HG03095 (cell line): ENCODE data around the gene SLC16A9.

Source experiments
- ATAC-seq: cut with Tn5 transposase; IDR thresholded peaks from one replicate; pipeline ENCODE4 v1.9.1; 2021; ENCODE audit warnings: moderate library complexity; ENCODE audit not compliant: unreplicated experiment

Gene SLC16A9

GRCh38 chr10:59720377-59720776 is 10.7 kb upstream of the SLC16A9 start:
- no peak for ATAC-seq

GRCh38 chr10:59719374-59719773 is 9.7 kb upstream of the SLC16A9 start:
- no peak for ATAC-seq

- no peak for ATAC-seq
Measured at GRCh38 chr10:59718257-59718656, 8.6 kb upstream of the SLC16A9 start.

DNA sequence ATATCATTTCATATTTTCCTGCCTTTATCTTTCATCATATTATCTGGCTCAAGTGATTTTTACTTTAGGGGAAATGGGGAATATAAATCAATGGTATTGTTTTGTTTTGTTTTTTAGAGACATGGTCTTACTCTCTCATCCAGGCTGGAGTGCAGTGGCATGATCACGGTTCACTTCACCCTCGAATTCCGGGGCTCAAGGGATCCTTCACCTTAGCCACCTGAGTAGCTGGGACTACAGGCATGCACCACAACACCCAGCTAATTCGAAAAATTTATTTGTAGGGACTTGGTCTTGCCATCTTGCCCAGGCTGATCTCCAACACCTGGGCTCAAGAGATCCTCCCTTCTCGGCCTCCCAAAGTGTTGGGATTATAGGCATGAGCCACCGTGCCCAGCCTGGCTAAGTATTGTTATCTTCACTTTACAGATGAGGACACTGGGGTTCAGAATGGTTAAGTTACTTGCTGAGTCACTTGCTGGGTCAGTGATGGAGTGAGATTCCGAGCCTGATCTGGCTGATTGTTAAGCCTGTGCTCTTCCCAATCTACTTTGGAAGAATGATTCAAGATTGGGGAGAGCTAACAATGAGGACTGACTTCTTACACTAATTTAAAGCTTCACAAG is 3.7 kb upstream of the SLC16A9 start:
- no peak for ATAC-seq

DNA sequence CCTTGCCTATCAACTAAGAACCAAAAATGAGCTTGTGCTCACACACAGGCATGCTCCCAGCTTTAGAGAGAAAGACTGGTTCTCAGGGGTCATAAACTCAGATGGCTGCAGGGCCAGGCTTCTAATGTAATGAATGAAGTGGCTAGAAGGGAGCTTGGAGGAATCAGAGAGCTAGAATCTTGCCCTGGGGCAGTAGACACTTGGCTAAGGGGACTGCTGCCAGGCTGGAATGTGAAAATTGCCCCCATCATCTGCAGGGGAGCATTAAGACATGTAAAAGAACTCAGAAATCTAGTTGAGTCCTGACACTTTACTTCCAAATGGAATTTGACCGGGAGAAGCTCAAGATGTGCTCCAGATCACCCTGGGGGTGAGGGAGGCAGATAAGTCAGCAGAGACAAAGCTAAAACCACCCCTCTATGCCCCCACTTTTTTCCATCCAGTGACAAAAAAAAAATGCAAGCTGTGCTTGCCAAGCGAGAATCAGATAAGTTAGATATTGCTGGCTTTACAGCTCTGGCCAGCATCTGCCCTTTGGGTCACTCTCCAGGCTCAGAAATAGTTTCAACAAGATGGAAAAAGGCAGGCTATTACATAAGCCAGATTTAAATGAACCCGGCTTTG is 2.3 kb upstream of the SLC16A9 start:
- no peak for ATAC-seq

- ATAC-seq, result no peak
Measured at GRCh38 chr10:59708816-59709394, 745 bp downstream of the SLC16A9 start.

DNA sequence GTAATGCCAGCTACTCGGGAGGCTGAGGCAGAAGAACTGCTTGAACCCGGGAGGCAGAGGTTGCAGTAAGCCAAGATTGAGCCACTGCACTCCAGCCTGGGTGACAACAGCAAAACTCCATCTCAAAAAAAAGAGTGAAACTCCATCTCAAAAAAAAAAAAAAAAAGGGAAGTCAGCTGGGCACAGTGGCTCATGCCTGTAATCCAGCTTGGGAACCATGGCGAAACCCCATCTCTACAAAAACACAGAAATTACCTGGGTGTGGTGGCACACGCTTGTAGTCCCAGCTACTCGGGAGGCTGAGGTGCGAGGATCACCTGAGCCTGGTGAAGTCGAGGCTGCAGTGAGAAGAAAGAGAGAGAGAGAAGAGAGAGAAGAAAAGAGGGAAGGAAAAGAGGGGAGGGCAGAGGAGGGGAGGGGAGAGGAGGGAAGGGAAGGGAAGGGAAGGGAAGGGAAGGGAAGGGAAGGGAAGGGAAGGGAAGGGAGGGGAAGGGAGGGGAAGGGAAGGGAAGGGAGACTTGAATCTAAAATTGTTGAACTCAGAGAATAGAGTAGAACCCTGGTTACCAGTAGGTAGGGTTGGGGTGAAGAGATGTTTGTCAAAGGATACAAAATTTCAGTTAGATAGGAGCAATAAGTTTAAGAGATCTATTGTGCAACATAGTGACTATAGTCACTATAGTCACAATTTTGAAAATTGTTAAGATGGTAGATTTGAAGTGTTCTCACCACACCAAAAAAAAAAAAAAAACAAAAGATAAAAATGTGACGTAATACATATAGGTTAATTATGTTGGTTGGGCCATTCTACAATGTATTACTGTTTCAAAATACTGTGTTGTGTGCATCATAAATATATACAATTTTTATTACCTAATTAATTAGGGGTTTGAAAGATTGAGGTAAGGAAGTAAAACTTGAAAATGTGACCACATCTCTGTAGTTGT is 2.5 kb downstream of the SLC16A9 start:
- no peak for ATAC-seq

DNA sequence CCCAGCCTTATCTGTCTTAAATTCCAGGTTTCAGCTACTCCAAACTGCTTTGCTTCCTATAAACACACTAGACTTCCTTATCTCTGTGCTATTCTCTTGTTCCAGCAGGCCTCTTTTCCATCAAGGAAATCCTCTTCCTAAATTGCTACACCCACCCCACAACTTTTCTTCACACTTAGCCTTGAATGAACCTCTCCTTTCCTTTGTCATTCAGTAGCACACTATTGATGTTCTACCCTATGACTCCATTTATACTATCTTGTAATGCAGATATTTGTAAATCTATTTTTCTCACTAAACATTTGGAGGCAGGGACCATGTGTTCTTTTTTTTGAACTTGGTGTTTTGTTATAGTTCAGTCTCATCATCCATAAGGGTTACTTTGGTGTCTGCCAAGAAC is 3.7 kb downstream of the SLC16A9 start:
- ATAC-seq, result no peak

DNA sequence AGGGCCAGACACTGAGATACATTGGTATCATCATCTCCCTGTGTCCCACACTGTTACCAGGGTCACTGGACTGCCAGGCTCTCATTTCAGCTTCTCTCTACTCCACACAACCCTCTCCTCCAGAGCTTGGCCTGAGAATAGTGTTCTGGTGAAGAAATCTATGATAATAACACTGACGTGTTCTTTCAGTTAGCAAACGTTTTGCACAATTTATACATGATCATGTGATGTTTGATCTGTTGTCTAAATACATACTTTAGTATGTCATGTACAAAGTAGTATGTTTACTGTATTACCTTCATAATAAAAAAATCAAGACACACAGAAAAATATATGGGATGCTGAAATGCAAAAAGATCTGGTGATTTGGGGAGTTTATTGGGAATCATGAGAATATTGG is 5.0 kb downstream of the SLC16A9 start:
- ATAC-seq, result no peak

DNA sequence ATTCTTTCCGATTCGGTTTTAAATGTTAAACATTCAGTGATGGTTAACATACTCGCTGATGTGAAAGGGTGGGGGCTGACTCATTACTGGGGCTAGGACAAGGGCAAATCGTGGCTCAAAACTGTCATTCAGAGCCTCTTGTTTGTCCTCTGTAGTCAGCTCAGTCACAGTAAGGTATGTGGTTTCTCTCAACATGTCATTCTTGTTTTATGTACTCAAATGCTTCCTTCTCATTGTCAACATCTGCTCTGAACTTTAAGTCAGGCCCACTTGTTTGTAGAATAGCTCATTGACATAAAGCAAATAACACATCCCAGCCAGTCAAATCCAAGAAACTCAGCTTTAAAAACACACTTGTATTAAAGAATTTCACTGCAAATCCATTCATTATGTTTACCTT is 7.3 kb downstream of the SLC16A9 start:
- ATAC-seq, result no peak

DNA sequence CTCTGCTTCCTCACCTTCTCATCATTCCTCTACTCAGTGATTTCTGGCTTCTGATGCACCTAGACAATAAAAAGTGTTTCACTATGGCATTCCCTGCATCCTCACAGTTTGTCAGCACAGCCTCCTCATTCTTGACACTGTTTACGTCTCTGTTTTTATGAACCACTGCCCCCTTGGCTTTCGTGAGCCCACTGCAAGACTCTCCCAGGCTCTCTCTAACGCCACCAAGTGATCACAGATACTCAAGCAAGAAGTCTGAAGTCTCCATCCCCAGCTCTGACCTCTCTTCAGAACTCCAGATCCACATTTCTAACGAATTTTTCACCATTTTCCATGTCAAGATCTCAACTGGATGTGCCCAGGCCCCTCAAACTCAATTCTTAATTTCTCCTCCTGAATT is 8.9 kb downstream of the SLC16A9 start:
- no peak for ATAC-seq

DNA sequence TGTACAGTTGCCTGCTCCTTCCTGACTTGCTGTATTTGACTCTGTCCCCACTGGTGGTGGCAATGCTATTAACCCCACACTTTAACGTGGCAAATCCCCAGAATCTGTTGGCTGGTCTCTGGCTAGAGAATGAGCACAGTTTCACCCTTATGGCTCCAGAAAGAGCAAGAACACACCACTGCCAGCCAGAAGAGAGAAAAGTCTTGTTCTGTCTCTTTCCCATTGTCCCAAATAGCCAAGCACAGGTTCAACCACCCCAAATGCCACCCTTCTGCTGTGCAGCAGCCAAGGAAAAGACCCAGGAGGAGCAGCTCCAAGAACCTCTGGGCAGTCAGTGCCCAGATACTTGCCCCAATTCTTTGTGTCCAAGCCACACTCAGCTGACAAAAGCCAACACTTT is 11.3 kb downstream of the SLC16A9 start:
- ATAC-seq, result no peak

DNA sequence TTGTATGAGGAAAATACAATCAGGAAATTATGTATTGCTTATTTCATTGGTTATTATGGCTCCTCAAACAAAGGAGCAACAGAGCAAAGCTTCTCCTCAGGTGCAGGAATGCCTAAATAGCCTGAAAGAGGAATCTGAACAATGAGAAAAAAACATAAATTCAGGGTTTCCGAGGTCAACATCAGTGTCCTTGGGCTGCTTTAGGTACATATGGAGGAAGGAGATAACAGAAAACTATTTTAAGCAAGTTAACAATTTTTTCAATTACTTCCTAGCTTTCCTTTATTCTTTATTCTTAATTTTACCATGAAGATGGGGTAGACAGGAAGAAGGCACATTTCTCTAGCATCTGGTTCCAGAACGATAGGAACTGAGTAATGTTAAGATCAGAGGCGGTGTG is 14.0 kb downstream of the SLC16A9 start:
- no peak for ATAC-seq

DNA sequence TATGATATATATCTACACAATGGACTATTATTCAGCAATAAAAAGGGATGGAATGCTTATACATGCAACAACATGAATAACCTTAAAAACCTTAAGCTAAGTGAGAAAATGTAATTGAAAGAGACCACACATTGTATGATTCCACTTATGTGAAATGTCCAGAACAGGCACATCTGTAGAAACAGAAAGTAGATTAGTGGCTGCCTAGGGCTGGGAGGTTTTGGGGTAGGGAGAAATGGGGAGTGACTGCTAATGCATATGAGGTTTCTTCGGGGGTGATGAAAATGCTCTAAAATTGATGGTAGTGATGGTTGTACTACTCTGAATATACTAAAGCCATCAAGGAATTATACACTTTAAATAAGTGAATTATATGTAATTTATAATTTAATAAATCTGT is 14.7 kb downstream of the SLC16A9 start:
- no peak for ATAC-seq

- ATAC-seq, result no peak
Measured at GRCh38 chr10:59692113-59692512, 17.5 kb downstream of the SLC16A9 start.

DNA sequence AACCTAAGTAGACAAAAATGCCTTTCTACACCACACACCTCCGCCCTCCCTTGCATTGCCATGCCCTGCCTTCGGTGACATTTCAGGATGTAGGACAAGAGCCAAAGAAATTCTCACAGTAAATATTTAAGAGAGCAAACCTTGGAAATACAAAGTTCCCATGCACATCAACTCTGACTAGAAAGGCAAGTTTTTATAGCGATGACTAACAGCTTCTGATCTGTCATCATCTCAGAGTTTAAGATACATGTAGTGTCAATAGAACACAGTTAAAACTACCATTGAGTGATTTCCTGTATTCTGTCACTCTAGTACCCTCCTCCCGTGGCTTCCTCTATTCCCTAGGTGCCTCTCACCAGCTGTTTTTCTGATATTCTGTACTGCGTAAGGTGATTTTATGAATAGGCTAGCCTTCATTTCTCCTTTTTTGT is 20.7 kb downstream of the SLC16A9 start:
- ATAC-seq, result no peak

DNA sequence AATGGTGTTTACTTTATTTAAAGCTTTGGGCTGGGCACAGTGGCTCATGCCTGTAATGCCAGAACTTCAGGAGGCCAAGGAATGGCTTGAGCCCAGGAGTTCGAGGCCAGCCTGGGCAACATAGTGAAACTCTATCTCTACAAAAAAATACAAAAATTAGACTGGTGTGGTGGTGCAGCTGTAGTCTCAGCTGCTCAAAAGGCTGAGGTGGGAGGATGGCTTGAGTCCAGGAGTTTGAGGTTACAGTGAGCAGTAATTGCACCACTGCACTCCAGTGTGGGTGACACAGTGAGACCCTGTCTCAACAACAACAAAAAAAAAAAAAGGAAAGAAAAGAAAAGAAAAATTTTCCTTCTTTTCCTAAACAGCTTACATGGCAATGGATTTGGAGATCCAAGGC is 22.0 kb downstream of the SLC16A9 start:
- ATAC-seq, result no peak

DNA sequence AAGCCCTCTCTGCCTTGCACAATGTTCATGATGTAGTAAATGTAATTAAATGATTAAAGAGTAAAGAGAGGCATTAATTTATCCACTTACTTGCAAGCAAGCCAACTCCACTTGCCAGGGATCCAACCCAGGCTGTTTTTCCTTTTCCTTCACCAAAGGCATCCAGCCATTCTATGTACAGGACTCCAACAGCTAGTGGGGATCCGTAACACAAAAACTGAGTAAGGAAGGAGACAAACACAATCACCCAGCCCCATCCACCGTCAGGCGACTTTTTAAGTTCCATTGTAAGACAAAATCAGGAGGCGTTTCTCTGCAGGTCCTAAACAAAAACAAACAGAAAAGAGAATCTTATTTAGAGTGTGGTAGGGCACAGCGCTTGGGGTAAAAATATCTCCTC is 25.6 kb downstream of the SLC16A9 start:
- no peak for ATAC-seq

DNA sequence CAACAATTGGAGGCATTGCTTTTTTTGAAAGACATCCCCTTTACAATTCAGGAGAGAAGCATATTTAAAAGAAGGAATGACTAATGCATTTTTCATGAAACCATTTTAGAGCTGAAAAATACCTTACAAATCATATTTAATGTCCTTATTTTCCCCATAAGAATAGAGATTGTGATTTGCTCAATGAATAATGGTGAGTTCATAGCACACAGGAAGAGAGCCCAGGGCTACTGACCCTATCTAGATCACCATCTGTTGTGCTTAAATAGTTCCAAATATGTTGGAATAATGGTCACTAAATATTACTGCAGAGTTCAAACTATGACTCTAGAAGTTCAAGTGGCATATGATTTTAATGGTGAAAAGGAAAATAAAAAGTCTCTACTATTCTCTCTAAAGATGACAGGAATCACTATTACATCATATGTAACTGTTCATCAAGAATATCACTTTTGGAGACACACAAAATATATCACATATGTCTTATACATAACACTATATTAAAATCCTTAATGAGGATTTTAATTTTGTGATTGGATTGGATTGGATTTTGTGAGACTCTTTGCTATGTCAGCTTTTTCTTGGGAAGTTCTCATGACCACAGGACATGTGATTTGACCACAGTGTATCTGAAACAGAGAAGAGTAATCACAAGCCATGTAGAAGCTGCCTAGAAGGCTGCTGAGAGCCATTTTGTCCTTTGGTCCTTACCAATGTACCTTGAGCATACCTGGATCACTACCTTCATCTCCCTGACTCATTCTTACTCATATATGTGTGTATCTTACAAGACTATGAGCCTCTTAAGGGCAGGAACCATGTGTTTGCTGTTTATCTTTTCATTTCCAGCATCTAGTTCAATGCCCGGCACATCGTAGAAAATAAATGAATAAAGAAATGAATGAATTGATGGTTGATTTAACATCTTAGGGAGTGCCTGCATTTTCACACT is 26.4 kb downstream of the SLC16A9 start:
- no peak for ATAC-seq

DNA sequence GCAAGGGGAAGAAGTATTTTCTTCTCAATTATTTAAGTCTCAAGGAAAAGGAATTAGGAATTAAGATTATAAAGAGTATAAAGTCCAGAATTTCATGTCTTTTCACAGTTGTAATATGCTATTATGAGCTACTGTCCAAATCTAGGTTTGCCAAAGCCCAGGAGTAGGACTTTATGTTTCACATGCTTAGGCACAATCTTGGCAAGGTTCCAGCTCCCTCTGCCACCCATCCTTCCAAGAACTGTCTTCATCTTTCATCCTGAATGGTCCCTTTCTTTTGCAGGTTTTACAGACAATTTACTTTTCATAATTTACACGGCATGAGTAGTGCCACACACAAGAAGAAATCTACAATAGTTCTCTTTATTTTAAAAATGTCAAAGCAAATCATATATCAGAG is 29.5 kb downstream of the SLC16A9 start:
- no peak for ATAC-seq
